MM.1S (cell line): ENCODE data around the gene PASD1.

Experiments used
- CTCF ChIP-seq: fragments of 300-600 bp; sonication (generic); IDR thresholded peaks from 2 replicates; pipeline ENCODE4 v1.5.1; 2016; ENCODE audit warnings: antibody characterized with exemption, low read length, mixed read lengths
- EZH2phosphoT487 ChIP-seq: fragments of 300-600 bp; sonication (generic); IDR thresholded peaks from 2 replicates; pipeline ENCODE4 v1.6.1; 2018; ENCODE audit warnings: antibody characterized with exemption, low read length

GRCh38 chrX:151515237-151515636, 48.2 kb upstream of the PASD1 start:
- TF ChIP-seq CTCF (no peak), EZH2phosphoT487 (no peak)
